GM19025 (cell line): ENCODE data around the gene TENM4.

Source experiments
- ATAC-seq: cut with Tn5 transposase; IDR thresholded peaks from one replicate; pipeline ENCODE4 v1.9.1; 2021; ENCODE audit warnings: mild to moderate bottlenecking, low read depth, moderate library complexity; ENCODE audit not compliant: unreplicated experiment

Gene TENM4

DNA sequence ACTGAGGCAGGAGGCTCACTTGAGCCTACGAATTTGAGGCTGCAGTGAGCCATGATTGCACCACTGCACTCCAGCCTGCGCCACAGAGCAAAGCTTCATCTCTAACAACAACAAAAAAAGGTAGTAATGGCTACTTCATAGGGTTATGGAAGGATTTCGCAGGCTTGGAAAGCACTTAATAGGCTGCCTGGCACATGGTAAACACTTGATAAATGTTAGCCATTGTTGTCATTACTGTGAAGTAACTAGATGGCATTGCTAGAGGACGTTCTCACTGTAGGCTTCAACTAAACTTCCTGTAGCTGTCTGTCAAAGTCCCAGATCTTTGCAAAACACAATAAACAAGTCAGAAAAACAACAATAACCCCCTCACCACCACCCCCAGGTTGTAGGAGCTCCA lies 508.9 kb downstream of the TENM4 start:
- ATAC-seq, result no peak

DNA sequence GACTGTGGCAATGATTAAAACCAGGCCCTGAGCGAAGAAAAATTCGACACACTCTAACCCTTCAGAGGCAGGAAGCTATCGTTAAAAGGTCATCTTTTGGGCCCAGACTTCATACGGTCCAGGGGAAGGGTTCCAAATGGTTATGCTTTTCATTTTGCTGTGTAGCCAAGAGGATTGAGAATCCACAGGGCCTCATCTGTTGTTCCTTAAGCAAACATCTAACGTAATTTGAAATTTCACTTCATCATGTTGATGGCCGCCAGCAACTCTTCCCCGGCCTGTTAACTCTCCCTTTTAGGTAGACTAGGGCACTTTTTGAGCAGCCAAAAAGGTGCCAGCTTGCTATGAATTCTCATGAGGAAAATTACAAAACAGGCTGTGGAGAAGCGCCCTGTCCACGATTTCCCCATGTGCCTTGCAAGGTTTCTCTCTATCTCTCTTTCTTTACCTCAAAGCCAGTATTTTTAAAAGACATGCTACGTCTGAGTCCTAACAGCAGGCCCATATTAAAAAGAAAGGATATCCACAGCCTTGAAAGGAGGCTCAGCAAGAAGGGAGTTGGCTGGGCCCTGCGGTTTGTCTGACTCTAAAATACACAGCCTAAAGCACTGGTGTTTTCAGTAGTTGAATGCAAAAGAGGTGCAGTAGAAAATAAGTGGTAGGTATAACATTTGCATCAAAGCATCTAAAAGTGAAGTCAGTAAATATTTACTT lies 509.9 kb downstream of the TENM4 start:
- ATAC-seq, result no peak

DNA sequence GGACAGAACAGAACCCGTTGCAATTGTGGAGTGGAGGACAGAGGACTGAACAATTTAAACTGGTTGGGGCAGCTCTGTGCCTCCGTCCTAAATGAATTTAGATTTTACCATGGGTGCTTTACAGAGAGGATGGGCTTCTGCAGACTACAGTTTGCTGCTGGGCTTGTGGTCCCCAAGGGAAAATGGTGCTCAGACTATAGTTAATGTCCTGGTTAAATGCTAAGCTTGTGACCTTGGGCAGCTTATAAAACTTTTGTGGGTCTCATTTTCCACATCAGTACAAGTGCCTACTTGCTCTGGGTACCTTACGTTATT lies 511.0 kb downstream of the TENM4 start:
- no peak for ATAC-seq

DNA sequence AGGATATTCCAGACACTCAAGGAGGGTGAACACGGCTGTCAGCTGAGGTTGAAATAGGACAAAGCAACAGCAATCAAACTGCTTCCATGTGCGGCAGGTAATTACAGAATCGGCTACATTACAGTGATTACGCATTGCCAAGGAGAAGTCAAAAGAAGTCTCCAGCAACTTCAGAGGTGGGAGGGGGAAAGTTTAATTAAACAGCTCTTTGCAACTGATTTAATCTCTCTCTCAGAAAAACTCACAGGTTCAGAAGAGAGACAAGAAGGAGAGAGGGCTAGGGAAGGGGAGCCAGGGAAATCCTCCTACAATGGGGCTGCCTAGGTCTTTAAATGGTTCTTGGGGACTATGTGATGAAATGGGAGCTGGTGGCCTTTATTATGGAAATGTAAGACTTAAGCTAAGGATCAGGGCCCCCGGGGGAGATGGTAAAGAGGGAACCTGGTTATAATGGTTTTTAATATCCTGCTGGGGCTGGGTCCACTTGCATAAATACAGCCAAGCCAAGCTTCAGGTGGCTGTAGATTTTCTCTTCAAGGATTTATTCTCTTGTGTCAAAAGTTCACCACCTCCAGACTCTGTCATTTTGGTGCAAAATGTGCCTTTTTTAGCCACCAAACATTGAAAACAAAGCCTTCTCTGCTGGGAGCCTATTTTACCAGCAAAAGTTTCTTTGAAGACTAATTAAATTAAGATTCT lies 511.5 kb downstream of the TENM4 start:
- ATAC-seq, result no peak

DNA sequence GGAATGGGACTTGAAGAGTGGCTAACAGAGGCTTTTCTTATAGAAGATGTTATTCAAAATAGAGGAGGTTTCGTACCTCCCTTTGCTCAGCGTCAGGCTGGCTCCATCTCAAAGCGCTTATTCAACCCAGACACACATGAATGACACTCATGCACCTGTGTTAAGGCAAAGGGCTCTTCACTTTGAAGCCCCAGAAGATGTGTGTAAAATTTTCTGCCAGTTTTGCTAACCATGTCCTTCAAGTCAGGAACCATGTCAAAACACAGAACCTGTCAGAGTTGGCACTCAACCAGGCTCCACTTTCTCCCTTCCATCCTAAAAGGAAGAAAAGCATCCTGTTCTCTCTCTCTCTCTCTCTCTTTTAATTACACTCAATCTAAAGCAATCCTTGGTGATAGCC lies 513.3 kb downstream of the TENM4 start:
- ATAC-seq, result no peak

DNA sequence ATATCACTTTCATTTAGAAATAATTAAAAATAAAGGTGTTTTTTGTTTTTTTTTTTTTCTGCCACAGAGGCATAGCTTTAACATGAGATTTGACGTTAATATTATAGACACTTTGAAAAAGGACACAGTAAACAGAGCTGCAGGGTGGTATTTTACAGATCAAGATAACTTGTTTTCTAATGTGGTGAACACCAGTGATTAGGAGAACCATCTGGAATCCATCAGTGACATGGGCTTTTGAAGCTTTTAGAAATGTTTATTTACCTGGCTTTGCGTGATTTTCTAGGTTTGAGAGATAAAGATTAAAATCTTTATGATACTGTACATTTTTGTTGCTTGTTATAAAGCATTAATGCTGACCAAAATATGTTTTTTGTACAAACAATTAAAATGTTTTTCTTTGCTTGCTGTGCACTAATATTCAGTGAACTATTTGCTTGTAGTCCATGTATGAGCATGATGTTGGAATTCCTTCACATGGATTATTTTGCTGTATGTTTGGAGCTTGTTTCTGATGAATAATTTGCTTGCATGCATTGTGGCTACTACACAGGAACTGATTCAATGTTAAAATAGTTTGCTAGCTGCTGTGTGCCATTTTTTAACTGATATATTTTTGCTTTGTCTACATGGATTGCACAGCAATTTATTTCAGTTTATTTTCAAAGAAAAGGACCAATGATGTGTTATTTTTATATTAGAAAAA lies 514.0 kb downstream of the TENM4 start:
- ATAC-seq, result no peak

DNA sequence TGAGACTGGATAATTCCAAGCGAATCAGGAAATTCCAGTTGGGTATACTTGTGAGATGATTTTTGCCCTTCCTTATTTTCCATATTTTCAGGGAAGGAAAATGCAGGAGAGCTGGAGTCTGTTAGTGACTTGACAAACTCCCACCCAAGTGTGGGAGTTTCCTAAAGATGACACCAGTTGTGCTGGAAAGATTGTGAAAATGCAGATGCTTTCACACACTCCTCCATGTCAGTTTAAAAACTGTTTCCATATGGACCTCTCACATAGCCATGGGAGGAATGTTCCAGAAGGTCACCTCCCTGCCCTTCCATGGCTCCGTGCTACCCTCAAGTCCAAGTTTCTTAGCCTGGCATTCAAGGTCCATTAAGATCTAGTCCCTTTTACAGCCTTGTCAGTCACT lies 515.4 kb downstream of the TENM4 start:
- no peak for ATAC-seq

DNA sequence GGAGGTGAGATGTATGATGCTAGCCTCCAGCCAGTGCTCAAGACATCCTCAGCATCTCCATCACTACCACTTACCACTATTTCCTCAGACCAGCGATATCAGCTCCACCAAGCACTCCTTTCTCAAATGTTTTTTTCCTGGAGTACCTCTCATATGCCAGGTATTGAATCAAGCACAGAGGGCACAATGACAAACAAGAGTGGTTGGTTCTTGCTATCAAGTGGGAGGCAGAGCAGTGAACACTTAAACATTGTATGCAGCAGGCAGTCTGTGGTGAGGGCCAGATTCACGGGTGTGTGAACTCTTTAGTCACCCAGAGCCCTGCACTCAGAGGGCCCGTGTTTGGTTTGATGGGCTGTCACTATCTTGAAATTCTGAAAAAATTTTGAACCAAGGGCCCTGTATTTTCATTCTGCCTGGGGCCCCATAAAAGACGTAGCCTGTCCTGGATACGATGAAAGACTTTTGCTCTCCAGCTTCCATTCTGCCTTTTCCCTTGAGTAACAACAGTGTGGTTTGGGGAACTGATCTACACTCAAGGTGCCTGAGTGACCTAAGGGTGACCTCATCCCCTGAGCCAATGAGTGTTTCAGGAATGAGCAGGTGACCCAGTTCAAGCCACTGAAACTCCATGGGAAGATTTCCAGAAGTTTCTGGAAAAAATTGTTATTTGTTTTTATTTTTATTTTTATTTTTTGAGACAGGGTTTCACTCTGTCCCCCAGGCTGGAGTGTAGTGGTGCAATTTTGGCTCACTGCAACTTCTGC lies 517.8 kb downstream of the TENM4 start:
- no peak for ATAC-seq

DNA sequence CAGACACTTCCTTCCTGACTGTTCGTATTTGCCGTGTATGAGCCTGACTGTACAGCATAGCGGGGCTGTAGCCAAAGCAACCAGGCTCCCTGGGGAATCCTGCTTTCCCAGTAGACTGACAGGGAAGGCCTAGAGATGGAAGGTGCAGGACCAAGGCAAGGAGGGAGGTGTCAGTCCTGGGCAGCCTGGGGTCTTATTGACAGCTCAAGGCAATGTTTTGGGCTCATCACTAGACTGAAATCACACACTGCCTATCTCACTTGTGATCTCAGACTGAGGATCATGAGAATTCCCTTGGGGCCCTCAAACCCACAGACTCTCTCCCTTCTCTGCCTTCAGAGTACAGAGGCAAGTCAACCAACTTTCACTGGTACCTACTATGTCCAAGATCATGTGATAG lies 519.3 kb downstream of the TENM4 start:
- ATAC-seq, result no peak

DNA sequence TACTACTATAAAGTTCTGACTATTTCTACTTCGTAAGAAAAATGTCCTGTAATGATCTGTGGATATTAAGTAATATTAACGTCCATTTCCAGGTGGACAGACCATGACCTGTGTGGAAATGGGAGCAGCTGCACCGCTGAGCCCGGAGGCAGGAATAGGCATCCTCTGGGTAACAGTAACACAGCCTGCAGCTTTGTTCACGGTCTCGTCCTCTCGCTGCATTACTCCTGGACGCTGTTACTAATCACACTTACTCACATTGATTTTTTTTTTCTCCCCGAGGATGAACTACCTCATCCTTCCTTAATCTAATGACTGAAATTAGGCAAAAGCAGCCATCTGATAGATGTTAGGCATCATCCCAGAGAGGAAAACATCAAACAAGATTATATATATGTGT lies 520.5 kb downstream of the TENM4 start:
- ATAC-seq, result no peak

DNA sequence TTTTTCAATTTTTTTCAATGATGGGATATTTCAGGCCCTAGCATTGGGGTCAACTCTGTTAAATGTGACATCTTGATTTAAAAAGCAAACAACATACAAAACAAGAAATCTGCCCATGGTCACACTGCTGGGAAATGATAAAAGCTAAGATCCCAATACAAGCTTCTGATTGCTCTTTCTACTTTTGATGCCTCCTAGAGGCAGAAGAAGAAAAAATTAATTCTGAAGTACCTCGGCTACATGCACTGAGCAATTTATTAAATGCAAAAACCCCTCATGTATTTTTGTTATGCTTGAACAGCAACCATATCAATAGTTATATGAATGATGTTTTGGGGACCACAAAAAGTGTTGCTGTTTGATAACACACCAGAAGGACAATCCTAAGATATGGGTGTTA lies 524.1 kb downstream of the TENM4 start:
- ATAC-seq, result no peak

DNA sequence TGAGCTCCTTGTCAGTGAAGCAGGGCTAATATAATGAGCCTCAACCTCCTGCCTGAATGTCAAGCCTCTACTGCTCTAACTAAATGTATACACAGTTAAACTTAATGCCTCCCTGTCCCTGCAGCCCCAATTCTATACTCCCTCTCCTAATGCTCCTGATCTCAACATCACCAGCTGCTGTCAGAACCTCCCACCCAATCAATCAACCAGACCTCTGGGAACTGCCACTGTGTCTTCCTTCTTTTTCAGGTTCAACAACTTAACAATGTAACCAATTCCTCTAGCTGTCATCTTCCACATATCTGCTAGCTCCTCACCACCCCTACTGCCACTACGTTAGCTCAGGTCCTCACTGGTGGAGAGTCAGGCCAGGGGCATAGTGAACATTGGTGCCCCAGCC lies 526.3 kb downstream of the TENM4 start:
- no peak for ATAC-seq

DNA sequence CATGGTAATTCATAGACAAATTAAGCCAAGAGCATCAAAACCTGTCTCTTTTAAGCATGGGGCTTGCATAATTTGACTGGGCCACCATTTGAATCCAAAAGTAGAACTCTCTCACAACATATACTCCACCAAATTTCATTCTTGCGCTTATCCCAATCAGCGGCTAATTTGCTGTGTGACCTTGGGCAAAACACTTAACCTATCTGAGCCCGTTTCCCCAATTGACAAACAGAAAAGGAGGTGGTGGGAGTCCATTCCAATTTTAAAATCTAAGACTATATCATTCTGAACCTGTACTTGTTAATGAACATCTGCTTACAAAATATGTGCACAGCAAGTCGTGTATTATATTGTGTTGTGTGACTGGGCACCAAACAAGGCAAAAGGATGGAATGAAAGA lies 528.1 kb downstream of the TENM4 start:
- ATAC-seq, result no peak

DNA sequence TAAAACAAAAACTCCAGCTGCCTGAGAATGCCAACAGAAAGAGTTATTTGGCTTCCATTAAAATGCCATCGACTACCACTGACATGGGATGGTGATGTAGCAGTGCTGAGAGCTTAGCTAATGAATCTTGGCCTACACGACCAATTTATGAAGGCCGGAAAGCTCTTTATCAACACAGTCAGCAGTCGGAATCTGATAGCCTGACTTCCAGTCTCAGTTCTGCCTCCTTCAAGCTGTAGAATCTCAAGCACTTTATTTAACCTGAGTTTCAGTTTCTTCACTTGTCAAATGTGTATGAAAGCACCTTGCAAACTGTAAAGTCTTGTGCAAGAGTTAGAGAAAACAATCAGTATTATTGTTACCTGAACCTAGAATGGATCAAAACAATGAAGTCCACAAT lies 530.5 kb downstream of the TENM4 start:
- no peak for ATAC-seq

DNA sequence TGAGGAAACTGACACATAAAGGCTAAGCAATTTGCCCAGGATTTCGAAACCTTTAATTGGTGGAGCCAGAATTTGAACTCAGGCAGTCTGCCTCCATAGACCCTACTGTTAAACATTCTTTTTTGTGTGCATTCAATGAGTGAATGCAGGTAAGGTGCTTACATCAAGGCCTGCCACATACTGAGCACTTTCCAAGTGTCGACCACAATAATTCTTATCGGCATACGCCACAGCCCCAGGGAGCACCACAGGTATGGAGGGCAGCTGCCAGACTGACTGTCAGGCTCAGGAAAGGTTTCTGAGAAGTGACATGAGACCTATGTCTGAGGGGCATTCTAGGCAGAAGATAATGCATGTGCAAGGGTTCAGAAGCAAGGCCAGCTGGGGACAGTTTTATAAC lies 531.4 kb downstream of the TENM4 start:
- ATAC-seq, result no peak

DNA sequence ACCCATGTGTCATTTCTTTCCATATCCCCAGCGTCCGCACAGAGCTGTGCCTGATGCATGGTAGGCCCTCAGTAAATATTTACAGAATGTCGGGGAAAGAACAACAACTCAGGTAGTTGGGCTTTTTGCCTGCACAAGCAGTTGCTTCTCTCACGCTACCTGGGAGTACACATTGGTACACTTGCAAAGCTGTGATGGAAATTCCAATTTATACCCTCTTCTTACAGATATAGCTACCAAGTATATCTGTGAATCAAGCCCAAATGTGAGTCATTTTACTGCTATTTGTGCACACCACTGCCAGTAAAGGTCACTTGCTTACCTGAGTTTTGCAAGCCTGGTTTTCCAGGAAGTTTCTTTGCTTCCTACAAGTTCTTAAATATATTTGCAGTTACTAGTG lies 533.2 kb downstream of the TENM4 start:
- no peak for ATAC-seq

DNA sequence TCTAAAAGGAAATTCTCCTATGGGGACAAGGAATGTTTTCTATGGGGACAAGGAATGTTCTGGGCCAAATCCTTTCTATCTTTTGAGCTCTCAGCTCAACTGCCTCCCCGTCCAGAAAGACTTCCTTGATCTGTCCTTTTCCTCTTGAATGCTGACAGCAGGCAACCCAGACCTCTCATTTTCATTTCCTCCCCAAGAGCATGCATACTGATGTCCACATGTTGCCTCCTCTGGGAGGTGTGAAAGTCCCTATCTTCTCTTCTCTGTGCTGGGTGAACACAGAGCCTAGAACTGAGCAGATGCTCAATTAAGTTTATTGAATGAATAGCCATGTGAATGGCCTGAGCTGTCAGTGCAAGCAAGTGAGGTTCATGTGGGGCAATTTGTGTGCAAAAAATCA lies 534.3 kb downstream of the TENM4 start:
- ATAC-seq, result no peak

DNA sequence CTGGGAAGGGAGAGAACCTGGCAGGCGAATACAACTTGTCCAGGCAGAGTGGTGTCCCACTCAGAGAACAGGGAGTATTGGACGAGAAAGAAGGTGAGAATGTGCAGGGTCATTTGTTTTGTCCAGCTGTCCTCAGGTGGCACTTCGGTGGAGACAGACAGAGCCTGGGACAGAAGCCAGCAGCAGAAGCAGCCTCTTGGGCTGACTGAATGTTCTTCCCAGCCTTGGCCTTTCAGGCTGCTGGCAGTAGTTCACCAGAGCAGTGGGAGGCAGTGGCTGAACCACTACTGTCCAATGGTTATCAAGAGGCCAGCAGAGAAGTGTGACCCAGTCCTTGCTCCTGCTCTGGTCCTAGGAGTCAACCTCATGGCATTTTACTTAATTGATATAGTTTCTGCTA lies 535.1 kb downstream of the TENM4 start:
- ATAC-seq, result no peak

DNA sequence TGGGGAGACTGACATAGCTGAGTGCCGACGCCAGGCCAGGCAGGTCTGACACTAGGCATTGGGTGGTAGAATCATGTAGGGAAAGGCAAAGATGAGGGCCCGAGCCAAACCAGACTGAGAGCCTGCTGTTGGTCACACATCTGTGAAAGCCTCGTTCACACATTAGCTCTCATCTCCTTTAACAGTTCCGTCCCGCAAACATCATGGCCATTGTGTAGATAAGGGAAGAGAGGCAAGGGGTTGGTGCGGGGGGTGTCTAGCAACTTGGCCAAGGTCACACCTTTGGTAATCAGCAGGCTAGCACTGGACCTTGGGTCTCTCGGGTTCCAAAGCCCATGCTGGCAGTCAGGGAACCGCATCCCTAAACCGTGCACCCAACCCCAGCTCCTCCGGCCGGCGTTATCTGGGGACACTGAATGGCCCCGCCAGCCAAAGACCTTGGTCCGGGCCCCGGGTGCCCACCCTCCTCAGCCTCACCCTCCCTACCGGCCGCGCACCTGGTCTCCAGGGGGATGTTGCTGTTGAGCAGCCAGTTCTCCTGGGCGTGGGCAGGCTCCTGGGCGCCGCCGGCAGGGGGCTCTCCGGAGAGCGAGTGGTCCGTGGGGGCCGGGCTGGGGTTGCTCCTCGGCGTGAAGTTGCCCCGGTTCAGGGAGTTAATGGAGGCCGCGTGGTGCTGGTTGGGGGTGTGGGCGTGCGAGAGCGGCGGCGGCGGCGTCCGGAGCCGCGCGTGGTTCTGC lies 537.9 kb downstream of the TENM4 start:
- no peak for ATAC-seq

DNA sequence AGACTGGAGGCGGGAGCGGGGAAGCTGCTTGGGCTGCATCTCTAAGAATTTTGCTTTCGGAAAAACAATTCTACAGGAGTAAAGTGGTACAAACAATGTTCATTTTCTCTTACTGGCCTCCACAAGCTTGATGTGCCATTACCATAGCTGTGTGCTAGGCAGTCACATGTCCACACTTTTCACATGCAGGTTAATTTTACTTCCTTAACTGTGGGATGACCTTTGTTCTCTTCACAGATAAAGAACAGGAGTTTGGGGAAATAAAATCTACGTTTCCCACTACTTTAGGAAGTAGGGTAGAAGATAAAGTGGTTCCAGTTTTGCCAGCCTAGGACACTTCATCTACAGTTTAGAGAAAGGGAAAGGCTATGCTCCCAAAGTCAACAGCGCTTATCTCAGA lies 539.0 kb downstream of the TENM4 start:
- no peak for ATAC-seq
